ENCODE results near the gene IFT74.

Gene IFT74

DNA sequence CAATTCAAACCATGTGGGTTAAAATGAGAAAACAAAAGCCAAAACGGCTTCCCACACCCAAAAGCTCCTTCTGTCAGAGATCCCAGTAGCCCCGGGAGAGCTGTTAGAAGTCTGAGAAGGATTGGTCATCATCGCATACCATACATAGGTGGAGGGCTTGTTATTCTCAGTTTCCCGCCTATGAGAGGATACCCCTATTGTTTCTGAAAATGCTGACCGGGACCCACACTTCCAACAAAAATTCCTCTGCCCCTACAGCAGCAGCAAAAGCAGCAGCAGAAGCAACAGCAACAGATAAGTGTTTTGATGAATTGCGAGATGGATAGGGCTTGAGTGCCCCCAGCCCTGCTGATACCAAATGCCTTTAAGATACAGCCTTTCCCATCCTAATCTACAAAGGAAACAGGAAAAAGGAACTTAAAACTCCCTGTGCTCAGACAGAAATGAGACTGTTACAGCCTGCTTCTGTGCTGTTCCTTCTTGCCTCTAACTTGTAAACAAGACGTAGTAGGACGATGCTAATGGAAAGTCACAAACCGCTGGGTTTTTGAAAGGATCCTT is 152.8 kb downstream of the IFT74 start, which contains the start of gene TEK:
Gene TEK (plus strand): TSS at position 245 of the 561 bp plus-strand sequence. CDS start 366 bp downstream, outside the sequence.
- TF ChIP-seq, protein P1, sequence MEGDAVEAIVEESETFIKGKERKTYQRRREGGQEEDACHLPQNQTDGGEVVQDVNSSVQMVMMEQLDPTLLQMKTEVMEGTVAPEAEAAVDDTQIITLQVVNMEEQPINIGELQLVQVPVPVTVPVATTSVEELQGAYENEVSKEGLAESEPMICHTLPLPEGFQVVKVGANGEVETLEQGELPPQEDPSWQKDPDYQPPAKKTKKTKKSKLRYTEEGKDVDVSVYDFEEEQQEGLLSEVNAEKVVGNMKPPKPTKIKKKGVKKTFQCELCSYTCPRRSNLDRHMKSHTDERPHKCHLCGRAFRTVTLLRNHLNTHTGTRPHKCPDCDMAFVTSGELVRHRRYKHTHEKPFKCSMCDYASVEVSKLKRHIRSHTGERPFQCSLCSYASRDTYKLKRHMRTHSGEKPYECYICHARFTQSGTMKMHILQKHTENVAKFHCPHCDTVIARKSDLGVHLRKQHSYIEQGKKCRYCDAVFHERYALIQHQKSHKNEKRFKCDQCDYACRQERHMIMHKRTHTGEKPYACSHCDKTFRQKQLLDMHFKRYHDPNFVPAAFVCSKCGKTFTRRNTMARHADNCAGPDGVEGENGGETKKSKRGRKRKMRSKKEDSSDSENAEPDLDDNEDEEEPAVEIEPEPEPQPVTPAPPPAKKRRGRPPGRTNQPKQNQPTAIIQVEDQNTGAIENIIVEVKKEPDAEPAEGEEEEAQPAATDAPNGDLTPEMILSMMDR (IDR thresholded peaks at IDR 0.05; ENCODE audit: control insufficient read depth, extremely low read depth, insufficient read depth) = no peak
- DNase-seq (ENCODE audit: low read depth) = no peak
- no peak within 1 kb of the TSS for H3K4me3 ChIP-seq (ENCODE audit: low read depth, low read length)

- TF ChIP-seq, protein P1 (IDR thresholded peaks at IDR 0.05; ENCODE audit: control insufficient read depth, extremely low read depth, insufficient read depth) = no peak
- DNase-seq (ENCODE audit: low read depth) = no peak
- H3K4me3 ChIP-seq (ENCODE audit: low read depth, low read length) = no peak overlapping the region
These were observed 153.4 kb downstream of the IFT74 start for GRCh38 chr9:27109621-27110020.

DNA sequence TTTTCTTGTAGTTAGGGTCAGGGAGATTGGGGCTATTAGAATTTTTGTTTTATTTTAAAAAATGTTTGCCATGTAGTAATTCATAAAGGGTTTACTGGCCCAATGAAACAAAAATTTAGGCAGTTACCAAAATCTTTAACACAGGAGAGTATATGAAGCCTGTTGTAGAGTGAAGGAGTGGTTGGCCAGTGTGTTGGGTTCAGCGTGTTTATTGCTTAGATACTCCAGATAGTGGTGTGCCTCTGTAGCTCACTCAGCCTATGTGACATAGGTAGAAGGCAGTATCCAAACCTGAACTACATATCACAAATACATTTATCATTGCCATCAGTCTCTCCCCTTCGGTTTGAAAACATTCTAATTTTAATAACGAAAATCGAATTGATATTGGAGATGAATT is 154.0 kb downstream of the IFT74 start:
- TF ChIP-seq, protein P1 (IDR thresholded peaks at IDR 0.05; ENCODE audit: control insufficient read depth, extremely low read depth, insufficient read depth) = no peak
- no peak overlapping the region for H3K4me3 ChIP-seq (ENCODE audit: low read depth, low read length)

DNA sequence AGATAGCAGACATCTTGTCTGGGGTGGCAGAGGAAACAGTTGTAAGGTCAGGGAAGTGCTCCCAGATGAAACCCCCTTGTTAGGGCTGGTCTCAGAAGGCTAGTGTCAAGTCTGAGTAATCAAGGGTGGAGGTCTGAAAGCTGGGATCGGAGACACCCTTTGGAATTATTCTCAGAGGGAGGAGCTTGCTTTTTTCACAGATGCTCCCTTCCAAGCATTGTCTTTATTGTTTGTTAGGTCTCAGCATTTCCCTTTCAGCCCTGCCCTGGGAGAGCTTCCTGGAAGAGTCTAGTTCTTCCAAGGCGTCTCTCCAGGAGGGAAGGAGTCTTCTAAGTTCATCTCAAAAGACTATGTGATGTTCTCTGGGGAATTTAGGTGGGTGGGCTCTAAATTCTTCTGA is 156.0 kb downstream of the IFT74 start:
- TF ChIP-seq, protein P1 (IDR thresholded peaks at IDR 0.05; ENCODE audit: control insufficient read depth, extremely low read depth, insufficient read depth) = no peak
- no peak for DNase-seq (ENCODE audit: low read depth)
- no peak overlapping the region for H3K4me3 ChIP-seq (ENCODE audit: low read depth, low read length)

More for the DNA sequence above, 154.0 kb downstream of the IFT74 start:
- DNase-seq (ENCODE audit: low read depth) = no peak
